ENCODE measurements around the gene ELK1.

- TF ChIP-seq POLR2AphosphoS5 (IDR thresholded peaks at IDR 0.05; ENCODE audit: low read depth) = no peak
- no peak for TF ChIP-seq CTCF (conservative IDR thresholded peaks at IDR 0.05; ENCODE audit: low read depth in 2 of 2)
- no peak for TF ChIP-seq REST (IDR thresholded peaks at IDR 0.05; ENCODE audit: unreplicated experiment)
- TF ChIP-seq EZH2 (IDR thresholded peaks at IDR 0.05; ENCODE audit: low read depth, unreplicated experiment) = no peak
- no peak for TF ChIP-seq NANOG (IDR thresholded peaks at IDR 0.05; ENCODE audit: borderline replicate concordance)
- TF ChIP-seq CREB1 (CRISPR knock-in tag; IDR thresholded peaks at IDR 0.05; ENCODE audit: low read depth) = no peak
- no peak for TF ChIP-seq JUNB (IDR thresholded peaks at IDR 0.05; ENCODE audit: unreplicated experiment)
These were observed 30.1 kb downstream of the ELK1 start for GRCh38 chrX:47620303-47620685.

All from GM23338 (cell line).